Stimulated activated CD4-positive, alpha-beta T cell treated with anti-CD3 and anti-CD28 coated beads, Interleukin-2, amount 100 ng/mL, for 48 hours (primary cell): Measurements from ENCODE around the gene LYRM1.
A peak's percentile ranks its signal among the peaks of the same experiment; 100 is the strongest.
"Not testable (repeated sequence)": the region's sequence is repeated elsewhere in the genome, so short reads cannot be mapped to it uniquely, and the experiment has no call there.

ENCODE experiments used
- DNase-seq, 2 donors: peaks; one replicate each; pipeline ENCODE4 v3.0.0-alpha.2; 2020

Gene LYRM1

GRCh38 chr16:20940871-20941635 is 40.5 kb downstream of the LYRM1 start:
- DNase-seq: no peak

- DNase-seq: no peak
Measured at GRCh38 chr16:20941636-20941926, 41.0 kb downstream of the LYRM1 start.

GRCh38 chr16:20942256-20942655 is 41.7 kb downstream of the LYRM1 start:
- no peak for DNase-seq

- peak; percentile 40 for DNase-seq
Measured at GRCh38 chr16:20944861-20945574, 44.4 kb downstream of the LYRM1 start.

- DNase-seq: not testable (repeated sequence)
Measured at GRCh38 chr16:20945575-20945875, 45.0 kb downstream of the LYRM1 start.

- no peak for DNase-seq
Measured at GRCh38 chr16:20946015-20946629, 45.6 kb downstream of the LYRM1 start.

GRCh38 chr16:20948444-20948843 is 47.9 kb downstream of the LYRM1 start:
- no peak for DNase-seq

- no peak for DNase-seq
Measured at GRCh38 chr16:20949660-20950059, 49.1 kb downstream of the LYRM1 start.

- DNase-seq: no peak
Measured at GRCh38 chr16:20950294-20950693, 49.7 kb downstream of the LYRM1 start.

GRCh38 chr16:20952139-20952920 is 51.8 kb downstream of the LYRM1 start:
- no peak for DNase-seq

- DNase-seq: no peak
Measured at GRCh38 chr16:20954574-20954973, 54.0 kb downstream of the LYRM1 start.

- DNase-seq: no peak
Measured at GRCh38 chr16:20956319-20956718, 55.7 kb downstream of the LYRM1 start.

GRCh38 chr16:20957153-20957552 is 56.6 kb downstream of the LYRM1 start:
- DNase-seq: no peak

- DNase-seq: no peak
Measured at GRCh38 chr16:20960899-20961298, 60.3 kb downstream of the LYRM1 start.

GRCh38 chr16:20968765-20969164 is 68.2 kb downstream of the LYRM1 start:
- no peak for DNase-seq

GRCh38 chr16:20969386-20969785 is 68.8 kb downstream of the LYRM1 start:
- DNase-seq: no peak

GRCh38 chr16:20971401-20971800 is 70.8 kb downstream of the LYRM1 start:
- no peak for DNase-seq

- not testable (repeated sequence) for DNase-seq
Measured at GRCh38 chr16:20973201-20973600, 72.6 kb downstream of the LYRM1 start.
